ENCODE measurements around the gene CHID1.

DNA sequence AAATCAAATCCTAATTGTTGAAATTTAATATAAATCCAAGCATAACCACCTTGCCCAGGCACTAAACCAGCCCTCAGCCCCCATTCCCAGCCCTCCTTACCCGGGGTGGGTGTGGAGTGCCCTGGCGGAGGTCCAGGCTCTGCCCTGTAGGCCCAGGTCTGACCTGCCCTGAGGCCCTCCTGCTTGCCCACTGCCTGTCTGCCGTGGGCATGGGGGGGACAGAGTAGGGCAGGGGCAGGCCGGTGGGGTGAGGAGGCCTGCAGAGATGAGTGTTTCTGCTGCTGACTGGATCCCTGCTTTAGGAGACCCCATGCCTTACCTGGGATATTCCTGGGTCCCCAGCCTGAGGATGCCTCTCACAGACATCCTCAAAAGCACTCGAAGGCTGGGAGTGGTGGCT lies 3.6 kb upstream of the CHID1 start:
- no peak for TF ChIP-seq CTCF (IDR thresholded peaks at IDR 0.05; ENCODE audit: insufficient read depth, low read length, poor library complexity, severe bottlenecking)
- no peak for TF ChIP-seq EZH2phosphoT487 (conservative IDR thresholded peaks at IDR 0.05; ENCODE audit: low read length)
